SU-DHL-6 (cell line): ENCODE data around the gene STK4.

ENCODE experiments used
- H2AFZ ChIP-seq: fragments of 200-600 bp; sonication (generic); 2 replicates; pipeline ENCODE4 v1.6.1; 2014; ENCODE audit warnings: low read depth, mild to moderate bottlenecking, moderate library complexity, mixed read lengths, antibody characterized with exemption, low read length; ENCODE audit not compliant: severe bottlenecking
- H3F3A ChIP-seq: fragments of 200-600 bp; shearing (Covaris generic); 2 replicates; pipeline ENCODE4 v1.6.0; 2016; ENCODE audit warnings: antibody characterized with exemption, mild to moderate bottlenecking; ENCODE audit not compliant: insufficient read depth
- H3K27ac ChIP-seq: fragments of 200-600 bp; sonication (generic); 2 replicates; pipeline ENCODE4 v1.5.1; 2016; ENCODE audit warnings: low read depth, mild to moderate bottlenecking, low read length, moderate library complexity, mixed read lengths
- H3K27me3 ChIP-seq: fragments of 200-600 bp; sonication (generic), shearing (Covaris generic); 2 replicates; pipeline ENCODE4 v1.6.0; 2014; ENCODE audit warnings: mild to moderate bottlenecking, low read length
- H3K36me3 ChIP-seq: fragments of 200-600 bp; sonication (generic); 2 replicates; pipeline ENCODE4 v1.6.1; 2014; ENCODE audit warnings: mild to moderate bottlenecking, low read length, mixed read lengths
- H3K4me2 ChIP-seq: fragments of 300-600, 200-600 bp; shearing (Covaris generic), sonication (generic); 2 replicates; pipeline ENCODE4 v1.6.0; 2014; ENCODE audit warnings: low read length, low read depth, mild to moderate bottlenecking; ENCODE audit not compliant: poor library complexity, severe bottlenecking
- H3K4me3 ChIP-seq: fragments of 200-600 bp; sonication (generic); 2 replicates; pipeline ENCODE4 v1.5.1; 2014; ENCODE audit warnings: antibody characterized with exemption, low read length, mild to moderate bottlenecking, mixed read lengths; ENCODE audit not compliant: insufficient read depth, poor library complexity, severe bottlenecking
- H3K79me2 ChIP-seq: fragments of 200-600 bp; sonication (generic); 2 replicates; pipeline ENCODE4 v1.6.1; 2014; ENCODE audit warnings: mild to moderate bottlenecking, low read length, moderate library complexity; ENCODE audit not compliant: insufficient read depth
- H3K9ac ChIP-seq: fragments of 200-600 bp; sonication (generic); 2 replicates; pipeline ENCODE4 v1.7.0; 2014; ENCODE audit warnings: mild to moderate bottlenecking, low read length
- H3K9me2 ChIP-seq: fragments of 200-600 bp; sonication (generic); replicated peaks from 2 replicates; pipeline ENCODE4 v1.6.1; 2014; ENCODE audit warnings: low read length; ENCODE audit not compliant: insufficient read depth
- H3K9me3 ChIP-seq: fragments of 200-600 bp; sonication (generic); 2 replicates; pipeline ENCODE4 v1.6.1; 2014; ENCODE audit warnings: low read length, mixed read lengths; ENCODE audit not compliant: insufficient read depth
- H4K20me1 ChIP-seq: fragments of 200-600 bp; sonication (generic); 2 replicates; pipeline ENCODE4 v1.6.1; 2014; ENCODE audit warnings: low read depth, mild to moderate bottlenecking, antibody characterized with exemption, low read length, moderate library complexity, mixed read lengths
- CTCF ChIP-seq: fragments of 200-600 bp; sonication (generic); IDR thresholded peaks from one replicate; pipeline ENCODE4 v1.5.1; 2017; ENCODE audit warnings: antibody characterized with exemption, mild to moderate bottlenecking, low read length, moderate library complexity; ENCODE audit not compliant: insufficient read depth, poor library complexity, severe bottlenecking
- EZH2phosphoT487 ChIP-seq: fragments of 200-600 bp; sonication (generic), shearing (Covaris generic); conservative IDR thresholded peaks from 2 replicates; pipeline ENCODE4 v1.6.1; 2018; ENCODE audit warnings: mild to moderate bottlenecking, antibody characterized with exemption, low read length, moderate library complexity, mixed read lengths

The STK4 gene

GRCh38 chr20:45117581-45117980 lies 151.3 kb downstream of the STK4 start:
- H3K27ac ChIP-seq = no peak overlapping the region
- no peak overlapping the region for H3K4me2 ChIP-seq
- H3K27me3 ChIP-seq = no peaks in the 10 kb centered on the region
- H3K9me2 ChIP-seq = no peaks in the 10 kb centered on the region
- no peaks in the 10 kb centered on the region for H4K20me1 ChIP-seq
- no peak overlapping the region for H3K9ac ChIP-seq
- no peaks in the 10 kb centered on the region for H3K36me3 ChIP-seq
- H3K4me3 ChIP-seq = no peak overlapping the region
- no peak for TF ChIP-seq EZH2phosphoT487
- H3F3A ChIP-seq = no peaks in the 10 kb centered on the region
- no peak overlapping the region for H2AFZ ChIP-seq
- H3K9me3 ChIP-seq = no peaks in the 10 kb centered on the region
- H3K79me2 ChIP-seq = no peaks in the 10 kb centered on the region

GRCh38 chr20:45118028-45118427 lies 151.7 kb downstream of the STK4 start:
- no peaks in the 10 kb centered on the region for H3F3A ChIP-seq
- H3K4me3 ChIP-seq = no peak overlapping the region
- no peaks in the 10 kb centered on the region for H3K79me2 ChIP-seq
- H2AFZ ChIP-seq = no peak overlapping the region
- H3K9me3 ChIP-seq = no peaks in the 10 kb centered on the region
- no peaks in the 10 kb centered on the region for H3K27me3 ChIP-seq
- no peak overlapping the region for H3K9ac ChIP-seq
- no peaks in the 10 kb centered on the region for H3K36me3 ChIP-seq
- H3K4me2 ChIP-seq = no peak overlapping the region
- no peaks in the 10 kb centered on the region for H4K20me1 ChIP-seq
- H3K27ac ChIP-seq = no peak overlapping the region
- TF ChIP-seq CTCF (no peak), EZH2phosphoT487 (no peak)
- H3K9me2 ChIP-seq = no peaks in the 10 kb centered on the region

GRCh38 chr20:45119556-45120266 lies 153.4 kb downstream of the STK4 start:
- Histone ChIP-seq H3K4me2 (no peak overlapping the region), H3K9ac (no peak overlapping the region), H3F3A (no peaks in the 10 kb centered on the region), H3K27ac (no peak overlapping the region), H4K20me1 (no peaks in the 10 kb centered on the region), H3K4me3 (no peak overlapping the region), H3K9me3 (no peaks in the 10 kb centered on the region), H3K27me3 (no peaks in the 10 kb centered on the region), H2AFZ (no peak overlapping the region), H3K9me2 (no peaks in the 10 kb centered on the region), H3K79me2 (no peaks in the 10 kb centered on the region), H3K36me3 (no peaks in the 10 kb centered on the region)
- TF ChIP-seq EZH2phosphoT487 (no peak), CTCF (no peak)

- Histone ChIP-seq H4K20me1 (no peaks in the 10 kb centered on the region), H3K4me2 (no peak overlapping the region), H3K4me3 (no peak overlapping the region), H3K9me3 (no peaks in the 10 kb centered on the region), H3K36me3 (no peaks in the 10 kb centered on the region), H3K9ac (no peak overlapping the region), H2AFZ (no peak overlapping the region), H3F3A (no peaks in the 10 kb centered on the region), H3K9me2 (no peaks in the 10 kb centered on the region), H3K27ac (no peak overlapping the region), H3K27me3 (no peaks in the 10 kb centered on the region), H3K79me2 (no peaks in the 10 kb centered on the region)
- TF ChIP-seq CTCF (no peak), EZH2phosphoT487 (no peak)
Observed at GRCh38 chr20:45121388-45121787, 155.1 kb downstream of the STK4 start.
